H1 (cell line): ENCODE measurements around the gene OLA1.

Source experiments
- EZH2 ChIP-seq: fragments of 200-600 bp; sonication (generic); IDR thresholded peaks from 2 replicates; pipeline ENCODE4 v1.7.1; 2012; ENCODE audit warnings: low read depth, mild to moderate bottlenecking, moderate library complexity, low read length, inconsistent platforms; ENCODE audit not compliant: severe bottlenecking
- POLR2A ChIP-seq, 2 experiments: IDR thresholded peaks; 1 replicate in 1 of 2; 2 replicates in 1 of 2; pipeline ENCODE4 v1.6.1; 2011; ENCODE audit warnings: low read depth in 2 of 2, low read length in 2 of 2, mild to moderate bottlenecking in 2 of 2; ENCODE audit errors: control extremely low read depth in 1 of 2
- POLR2AphosphoS5 ChIP-seq: IDR thresholded peaks from 2 replicates; pipeline ENCODE4 v1.6.1; 2011; ENCODE audit warnings: low read depth, low read length
- RFX5 ChIP-seq: IDR thresholded peaks from 2 replicates; pipeline ENCODE4 v1.6.1; 2011; ENCODE audit warnings: low read depth, low read length, improper control_type of control experiment, borderline replicate concordance
- RXRA ChIP-seq: IDR thresholded peaks from 2 replicates; pipeline ENCODE4 v1.6.1; 2011; ENCODE audit warnings: low read depth, mild to moderate bottlenecking, low read length, moderate library complexity; ENCODE audit not compliant: insufficient read depth
- TBP ChIP-seq: IDR thresholded peaks from 2 replicates; pipeline ENCODE4 v1.6.1; 2011; ENCODE audit warnings: low read depth, low read length, improper control_type of control experiment

- no peak for TF ChIP-seq RFX5
- no peak for TF ChIP-seq TBP
- TF ChIP-seq EZH2, result no peak
- no peak for TF ChIP-seq RXRA
- no peak for TF ChIP-seq POLR2AphosphoS5
- TF ChIP-seq POLR2A (IDR thresholded peaks at IDR 0.05; ENCODE audit: control extremely low read depth in 1 of 2, low read depth in 2 of 2, low read length in 2 of 2), result no peak
These were observed 55.7 kb downstream of the OLA1 start for GRCh38 chr2:174192664-174193063.
